HepG2 (cell line): ENCODE results near the gene SIRPB1. TPM values are rescaled to one million over a fixed set of nuclear protein-coding genes. Genes with fewer than 3 reads are reported as not detected.

Experiments
- BHLHE40 ChIP-seq: IDR thresholded peaks from 2 replicates; pipeline ENCODE4 v1.6.1; 2011; ENCODE audit warnings: low read length, improper control_type of control experiment
- CEBPB ChIP-seq: IDR thresholded peaks from 2 replicates; pipeline ENCODE4 v1.6.1; 2011; ENCODE audit warnings: low read depth, low read length, improper control_type of control experiment, borderline replicate concordance
- FOXJ3 ChIP-seq: sonication (generic); formaldehyde crosslinking; IDR thresholded peaks from 2 replicates; pipeline ENCODE4 v1.4.0; 2020; ENCODE audit warnings: missing genetic modification reagents, mild to moderate bottlenecking, borderline replicate concordance
- HOMEZ ChIP-seq: IDR thresholded peaks from 2 replicates; pipeline ENCODE4 v1.6.1; 2016; ENCODE audit warnings: low read depth
- JUND ChIP-seq: sonication (generic); formaldehyde crosslinking; IDR thresholded peaks from 2 replicates; pipeline ENCODE4 v1.8.0; 2022; ENCODE audit warnings: mild to moderate bottlenecking, missing genetic modification reagents
- MTA1 ChIP-seq: sonication (generic); formaldehyde crosslinking; IDR thresholded peaks from 2 replicates; pipeline ENCODE4 v1.4.0; 2020; ENCODE audit warnings: missing genetic modification reagents, mild to moderate bottlenecking, borderline replicate concordance
- RBM22 ChIP-seq: fragments of 200-400 bp; formaldehyde crosslinking; optimal IDR thresholded peaks from 2 replicates; pipeline ENCODE3; 2017; ENCODE audit warnings: mild to moderate bottlenecking, low read length, moderate library complexity
- RXRB ChIP-seq: IDR thresholded peaks from 2 replicates; pipeline ENCODE4 v1.6.1; 2016; ENCODE audit warnings: borderline replicate concordance, missing genetic modification reagents, missing compliant biosample characterization
- TRAFD1 ChIP-seq: sonication (generic); formaldehyde crosslinking; IDR thresholded peaks from 2 replicates; pipeline ENCODE4 v1.5.1; 2020; ENCODE audit warnings: missing genetic modification reagents, mild to moderate bottlenecking, borderline replicate concordance
- ZBTB1 ChIP-seq: sonication (generic); formaldehyde crosslinking; IDR thresholded peaks from 2 replicates; pipeline ENCODE4 v1.4.0; 2020; ENCODE audit warnings: missing genetic modification reagents, borderline replicate concordance
- ZNF276 ChIP-seq: sonication (generic); formaldehyde crosslinking; IDR thresholded peaks from 2 replicates; pipeline ENCODE4 v1.4.0; 2020; ENCODE audit warnings: mild to moderate bottlenecking, low read depth, missing genetic modification reagents
- ZNF326 ChIP-seq: sonication (generic); formaldehyde crosslinking; IDR thresholded peaks from 2 replicates; pipeline ENCODE4 v1.4.0; 2020; ENCODE audit warnings: missing genetic modification reagents, borderline replicate concordance
- ZNF337 ChIP-seq: sonication (generic); formaldehyde crosslinking; IDR thresholded peaks from 2 replicates; pipeline ENCODE4 v1.5.1; 2020; ENCODE audit warnings: missing genetic modification reagents, low read depth, mild to moderate bottlenecking, borderline replicate concordance
- ZNF414 ChIP-seq: sonication (generic); formaldehyde crosslinking; IDR thresholded peaks from 2 replicates; pipeline ENCODE4 v1.5.0; 2020; ENCODE audit warnings: missing genetic modification reagents
- ZNF451 ChIP-seq: sonication (generic); formaldehyde crosslinking; IDR thresholded peaks from 2 replicates; pipeline ENCODE4 v1.5.0; 2020; ENCODE audit warnings: mild to moderate bottlenecking, missing genetic modification reagents
- ZNF546 ChIP-seq: sonication (generic); formaldehyde crosslinking; conservative IDR thresholded peaks from 2 replicates; pipeline ENCODE4 v1.8.1; 2023; ENCODE audit warnings: mild to moderate bottlenecking, missing genetic modification reagents
- ZNF550 ChIP-seq: sonication (generic); formaldehyde crosslinking; IDR thresholded peaks from 2 replicates; pipeline ENCODE4 v1.4.0; 2020; ENCODE audit warnings: mild to moderate bottlenecking, missing genetic modification reagents, borderline replicate concordance
- ZNF629 ChIP-seq: sonication (generic); formaldehyde crosslinking; conservative IDR thresholded peaks from 2 replicates; pipeline ENCODE4 v1.5.0; 2020; ENCODE audit warnings: missing genetic modification reagents
- ZNF670 ChIP-seq: sonication (generic); formaldehyde crosslinking; IDR thresholded peaks from 2 replicates; pipeline ENCODE4 v1.8.0; 2022; ENCODE audit warnings: mild to moderate bottlenecking, missing genetic modification reagents, borderline replicate concordance
- ZNF691 ChIP-seq: sonication (generic); formaldehyde crosslinking; IDR thresholded peaks from 2 replicates; pipeline ENCODE4 v1.4.0; 2020; ENCODE audit warnings: missing genetic modification reagents, low read depth, mild to moderate bottlenecking, borderline replicate concordance
- ZSCAN9 ChIP-seq: IDR thresholded peaks from 2 replicates; pipeline ENCODE4 v1.6.1; 2016; ENCODE audit warnings: borderline replicate concordance
- polyA plus RNA-seq, 8 experiments: library from polyadenylated mRNA; depleted of rRNA in 3 of 8; stranded (reverse) in 7 of 8; unstranded in 1 of 8; fragments of >200 nt; fragmentation: Illumina TruSeq in 4 of 8; extraction: Trizol in 4 of 8; gene quantifications; 2 replicates each; pipeline versions ENCODE4 v1.2.1 to v1.2.3, GENCODE V29; 2011 to 2016; ENCODE audit warnings: low read depth in 4 of 8, missing spikeins in 1 of 8, mixed read lengths in 1 of 8; ENCODE audit not compliant: insufficient read depth in 1 of 8
- total RNA-seq, 5 experiments: library from RNA; depleted of rRNA; stranded (reverse); fragments of >200 nt; fragmentation: Illumina TruSeq; extraction: Trizol; gene quantifications; 2 replicates each; pipeline ENCODE4 v1.2.3, GENCODE V29; 2016; ENCODE audit warnings: low read depth in 1 of 5

SIRPB1 gene
- total and polyA plus RNA-seq, 2 of the 13 experiments (the other 11 are each of a cell fraction or from before 2014, with no cell fraction given): 0.41 to 1.4 TPM

GRCh38 chr20:1636621-1637020 is 16.8 kb upstream of the SIRPB1 start (continued):
- no peak for TF ChIP-seq ZNF546 (CRISPR knock-in tag)
- TF ChIP-seq CEBPB: no peak
- peak; percentile 80 for TF ChIP-seq RXRB (CRISPR knock-in tag)
- TF ChIP-seq JUND (CRISPR knock-in tag): no peak
- TF ChIP-seq ZNF550 (CRISPR knock-in tag): no peak
- TF ChIP-seq ZNF326 (CRISPR knock-in tag): no peak
- TF ChIP-seq FOXJ3 (CRISPR knock-in tag): no peak; the same call in 1 of the 2 replicates
- TF ChIP-seq RBM22: no peak
- TF ChIP-seq ZNF337: no peak
- TF ChIP-seq TRAFD1: no peak
- peak; percentile 90 for TF ChIP-seq HOMEZ (CRISPR knock-in tag)
- TF ChIP-seq MTA1 (CRISPR knock-in tag): no peak
- TF ChIP-seq ZNF629 (CRISPR knock-in tag): peak; percentile 78
- TF ChIP-seq ZSCAN9 (CRISPR knock-in tag): 0 out of 2 replicates have a peak, but pooled peaks have one; percentile 46
- TF ChIP-seq ZNF276 (CRISPR knock-in tag): no peak
- TF ChIP-seq ZBTB1 (CRISPR knock-in tag): no peak
- no peak for TF ChIP-seq BHLHE40
- TF ChIP-seq ZNF414 (CRISPR knock-in tag): no peak
- no peak for TF ChIP-seq ZNF670 (CRISPR knock-in tag)
- TF ChIP-seq ZNF451 (CRISPR knock-in tag): no peak
- TF ChIP-seq ZNF691 (CRISPR knock-in tag): no peak; the same call in 1 of the 2 replicates
